ENCODE data around the gene SHROOM3. TPM values are rescaled to one million over a fixed set of nuclear protein-coding genes. Genes with fewer than 3 reads are reported as not detected.

SHROOM3 gene
- total and polyA plus RNA-seq, 2 donors (not counting 3 experiments of a cell fraction or from before 2014, with no cell fraction given) = 2.7 to 6.7 TPM

DNA sequence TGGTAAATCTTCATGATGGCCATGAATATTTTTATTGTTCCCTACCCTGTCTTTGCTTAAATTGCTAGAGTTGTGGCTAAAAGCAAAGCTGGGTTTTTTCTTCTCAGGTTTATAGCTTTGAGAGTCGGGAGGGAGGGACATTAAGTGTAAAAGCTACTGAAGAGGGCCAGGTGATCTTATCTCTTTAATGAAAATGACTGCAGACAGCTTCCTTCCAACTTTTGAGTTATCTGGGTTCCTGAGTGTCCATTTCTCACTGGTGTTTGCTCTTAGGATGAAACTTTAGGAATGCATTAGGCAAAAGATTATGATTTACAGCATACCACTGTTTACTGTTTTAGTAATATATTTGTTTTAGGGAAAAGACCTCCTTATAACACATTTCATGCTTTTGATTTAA, 187.7 kb downstream of the SHROOM3 start:
- CTCF ChIA-PET = no interaction called here
- POLR2A ChIA-PET = no interaction called here
- Histone ChIP-seq H3K79me2 (ENCODE audit: control insufficient read depth, insufficient read depth, low read length) (no peaks in the 10 kb centered on the region), H3K27ac (ENCODE audit: insufficient read depth, low read depth, low read length) (no peak overlapping the region), H4K20me1 (replicated peaks; ENCODE audit: control insufficient read depth, extremely low read depth, insufficient read depth, low read length) (no peaks in the 10 kb centered on the region), H3K36me3 (ENCODE audit: control insufficient read depth in 2 of 2, extremely low read depth in 1 of 2, insufficient read depth in 2 of 2, low read length in 2 of 2) (no peaks in the 10 kb centered on the region), H3K4me3 (replicated peaks in 1 of 3; ENCODE audit: insufficient read depth in 1 of 3, low read depth in 1 of 3, low read length in 3 of 3) (no peak overlapping the region), H3K9me1 (replicated peaks; ENCODE audit: control insufficient read depth, extremely low read depth, insufficient read depth, low read length) (no peaks in the 10 kb centered on the region), H3K4me1 (ENCODE audit: control insufficient read depth, extremely low read depth, insufficient read depth, low read length) (no peaks in the 10 kb centered on the region), H3K9ac (replicated peaks; ENCODE audit: extremely low read depth, insufficient read depth, low read length) (no peak overlapping the region), H3K4me2 (ENCODE audit: insufficient read depth, low read length) (no peak overlapping the region), H3K27me3 (ENCODE audit: control insufficient read depth in 2 of 2, insufficient read depth in 2 of 2, low read length in 2 of 2) (no peaks in the 10 kb centered on the region), H3K9me3 (replicated peaks; ENCODE audit: control insufficient read depth, insufficient read depth, low read length) (no peaks in the 10 kb centered on the region), H2AFZ (ENCODE audit: low read depth, low read length) (no peak overlapping the region)
- dilution Hi-C loops (cut with MboI; ENCODE audit: extremely low pct_ligation_motif_present, low sequenced_read_pairs) (no loop called here), intact Hi-C loops (cut with micrococcal nuclease) (no loop called here)
- no TSS peak for BruUV-seq (replicated peaks)
- TF ChIP-seq POLR2AphosphoS5 (IDR thresholded peaks at IDR 0.05; ENCODE audit: insufficient read depth, low read depth, low read length) (no peak), MYC (IDR thresholded peaks at IDR 0.05; ENCODE audit: low read depth, low read length) (no peak)
- DNase-seq (ENCODE audit: low read depth, low spot score) (no peak), FAIRE-seq (no peak)

DNA sequence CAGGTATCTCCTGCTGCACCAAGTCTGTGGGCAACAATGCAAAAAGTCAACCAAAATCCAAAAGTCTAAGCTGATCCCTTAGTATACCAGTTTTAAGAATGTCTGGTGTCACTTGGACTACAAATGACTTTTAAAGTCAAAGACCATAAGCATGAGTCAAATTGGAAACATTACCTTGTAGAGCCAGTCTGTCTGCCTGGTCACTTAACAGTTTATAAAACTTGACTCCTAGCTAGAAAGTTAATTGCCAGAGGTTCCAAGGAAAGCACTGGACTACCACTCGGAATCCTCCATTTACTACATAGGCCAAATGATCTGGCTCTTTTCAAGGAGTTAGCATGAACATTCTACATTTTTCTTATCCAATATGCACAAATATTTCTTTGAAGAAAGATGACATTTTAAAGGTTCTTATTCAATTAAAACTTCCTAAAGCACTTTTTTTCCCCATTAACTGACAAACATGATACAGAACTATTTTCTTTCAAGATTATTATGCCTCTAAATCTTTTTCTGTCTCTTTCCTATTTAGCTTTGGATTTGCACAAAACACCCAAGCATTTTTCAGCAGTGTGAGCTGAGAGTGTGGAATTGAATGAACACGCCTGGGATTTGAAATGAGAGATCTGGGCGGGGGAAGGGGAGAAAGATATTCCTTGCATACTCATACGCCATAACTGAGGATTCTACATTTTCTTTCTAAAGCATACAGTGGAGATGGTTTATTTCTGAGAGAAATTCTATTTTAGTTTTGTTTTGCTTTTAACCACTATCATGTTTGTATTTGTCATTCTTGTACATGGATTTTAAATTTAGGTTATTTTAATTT, 188.4 kb downstream of the SHROOM3 start:
- Histone ChIP-seq H3K27me3 (ENCODE audit: control insufficient read depth in 2 of 2, insufficient read depth in 2 of 2, low read length in 2 of 2) (no peaks in the 10 kb centered on the region), H3K9me3 (replicated peaks; ENCODE audit: control insufficient read depth, insufficient read depth, low read length) (no peaks in the 10 kb centered on the region), H3K9ac (replicated peaks; ENCODE audit: extremely low read depth, insufficient read depth, low read length) (no peak overlapping the region), H2AFZ (ENCODE audit: low read depth, low read length) (no peak overlapping the region), H3K36me3 (ENCODE audit: control insufficient read depth in 2 of 2, extremely low read depth in 1 of 2, insufficient read depth in 2 of 2, low read length in 2 of 2) (no peaks in the 10 kb centered on the region), H3K79me2 (ENCODE audit: control insufficient read depth, insufficient read depth, low read length) (no peaks in the 10 kb centered on the region), H3K4me3 (replicated peaks in 1 of 3; ENCODE audit: insufficient read depth in 1 of 3, low read depth in 1 of 3, low read length in 3 of 3) (no peak overlapping the region), H3K4me2 (ENCODE audit: insufficient read depth, low read length) (no peak overlapping the region), H3K9me1 (replicated peaks; ENCODE audit: control insufficient read depth, extremely low read depth, insufficient read depth, low read length) (no peaks in the 10 kb centered on the region), H3K4me1 (ENCODE audit: control insufficient read depth, extremely low read depth, insufficient read depth, low read length) (peaks cover 2% of the 10 kb centered on the region), H3K27ac (ENCODE audit: insufficient read depth, low read depth, low read length) (no peak overlapping the region), H4K20me1 (replicated peaks; ENCODE audit: control insufficient read depth, extremely low read depth, insufficient read depth, low read length) (no peaks in the 10 kb centered on the region)
- ChIA-PET POLR2A (no interaction called here), CTCF (no interaction called here)
- no TSS peak for BruUV-seq (replicated peaks)
- DNase-seq (ENCODE audit: low read depth, low spot score) (no peak), FAIRE-seq (no peak)
- dilution Hi-C loops (cut with MboI; ENCODE audit: extremely low pct_ligation_motif_present, low sequenced_read_pairs) (no loop called here), intact Hi-C loops (cut with micrococcal nuclease) (no loop called here)
- TF ChIP-seq EZH2 (IDR thresholded peaks at IDR 0.05; ENCODE audit: borderline replicate concordance, low read depth, low read length, severe bottlenecking) (no peak), POLR2AphosphoS5 (IDR thresholded peaks at IDR 0.05; ENCODE audit: insufficient read depth, low read depth, low read length) (no peak)
- TF ChIP-seq, protein P1, sequence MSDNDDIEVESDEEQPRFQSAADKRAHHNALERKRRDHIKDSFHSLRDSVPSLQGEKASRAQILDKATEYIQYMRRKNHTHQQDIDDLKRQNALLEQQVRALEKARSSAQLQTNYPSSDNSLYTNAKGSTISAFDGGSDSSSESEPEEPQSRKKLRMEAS (IDR thresholded peaks at IDR 0.05; ENCODE audit: insufficient read depth, insufficient read length) = no peak

All from endothelial cell of umbilical vein (primary cell).